ENCODE results near the gene MKX. TPM values are rescaled to one million over a fixed set of nuclear protein-coding genes. Genes with fewer than 3 reads are reported as not detected.

The MKX gene
- polyA plus RNA-seq, 4 donors = 0.25 to 0.31 (median 0.27) TPM; not detected in 1

GRCh38 chr10:27646604-27647175 lies 98.9 kb downstream of the MKX start:
- no peak overlapping the region for H3K4me3 ChIP-seq (ENCODE audit: low read depth in 1 of 3, low read length in 3 of 3)
- no peak for FAIRE-seq
- no peaks in the 10 kb centered on the region for H3K36me3 ChIP-seq (ENCODE audit: control insufficient read depth in 3 of 3, insufficient read depth in 2 of 3, low read depth in 1 of 3, low read length in 3 of 3)
- no peaks in the 10 kb centered on the region for H3K27me3 ChIP-seq (ENCODE audit: control insufficient read depth in 3 of 3, insufficient read depth in 3 of 3, low read length in 3 of 3)
- DNase-seq = no peak
- H3K27ac ChIP-seq (ENCODE audit: low read depth in 1 of 3, low read length in 2 of 3) = no peak overlapping the region
- H3K4me1 ChIP-seq (ENCODE audit: control insufficient read depth in 3 of 3, insufficient read depth in 2 of 3, low read depth in 1 of 3, low read length in 2 of 3) = no peaks in the 10 kb centered on the region
- 70% methylated on average over 4 of the region's 4 CpGs for WGBS, 3 donors
- H3K9me3 ChIP-seq (ENCODE audit: control insufficient read depth in 2 of 2, insufficient read depth in 1 of 2, low read depth in 1 of 2, low read length in 1 of 2) = no peaks in the 10 kb centered on the region

GRCh38 chr10:27646194-27646593 lies 99.4 kb downstream of the MKX start:
- Histone ChIP-seq H3K36me3 (ENCODE audit: control insufficient read depth in 3 of 3, insufficient read depth in 2 of 3, low read depth in 1 of 3, low read length in 3 of 3) (no peaks in the 10 kb centered on the region), H3K27ac (ENCODE audit: low read depth in 1 of 3, low read length in 2 of 3) (no peak overlapping the region), H3K9me3 (ENCODE audit: control insufficient read depth in 2 of 2, insufficient read depth in 1 of 2, low read depth in 1 of 2, low read length in 1 of 2) (no peaks in the 10 kb centered on the region), H3K4me1 (ENCODE audit: control insufficient read depth in 3 of 3, insufficient read depth in 2 of 3, low read depth in 1 of 3, low read length in 2 of 3) (no peaks in the 10 kb centered on the region), H3K4me3 (ENCODE audit: low read depth in 1 of 3, low read length in 3 of 3) (no peak overlapping the region), H3K27me3 (ENCODE audit: control insufficient read depth in 3 of 3, insufficient read depth in 3 of 3, low read length in 3 of 3) (no peaks in the 10 kb centered on the region)
- 86 to 87% (median 86%) methylated on average over 4 of the region's 4 CpGs for WGBS, 3 donors
- DNase-seq (no peak), FAIRE-seq (no peak)

GRCh38 chr10:27644307-27644939 lies 101.2 kb downstream of the MKX start:
- H3K27ac ChIP-seq (ENCODE audit: low read depth in 1 of 3, low read length in 2 of 3) = no peak overlapping the region
- DNase-seq (no peak), FAIRE-seq (no peak)
- WGBS, 3 donors = 76 to 91% (median 87%) methylated on average over 5 of the region's 5 CpGs
- H3K4me3 ChIP-seq (ENCODE audit: low read depth in 1 of 3, low read length in 3 of 3) = no peak overlapping the region
- no peaks in the 10 kb centered on the region for H3K27me3 ChIP-seq (ENCODE audit: control insufficient read depth in 3 of 3, insufficient read depth in 3 of 3, low read length in 3 of 3)
- no peaks in the 10 kb centered on the region for H3K9me3 ChIP-seq (ENCODE audit: control insufficient read depth in 2 of 2, insufficient read depth in 1 of 2, low read depth in 1 of 2, low read length in 1 of 2)
- no peaks in the 10 kb centered on the region for H3K36me3 ChIP-seq (ENCODE audit: control insufficient read depth in 3 of 3, insufficient read depth in 2 of 3, low read depth in 1 of 3, low read length in 3 of 3)
- no peaks in the 10 kb centered on the region for H3K4me1 ChIP-seq (ENCODE audit: control insufficient read depth in 3 of 3, insufficient read depth in 2 of 3, low read depth in 1 of 3, low read length in 2 of 3)

- H3K27me3 ChIP-seq (ENCODE audit: control insufficient read depth in 3 of 3, insufficient read depth in 3 of 3, low read length in 3 of 3) = no peaks in the 10 kb centered on the region
- DNase-seq = no peak
- no peaks in the 10 kb centered on the region for H3K36me3 ChIP-seq (ENCODE audit: control insufficient read depth in 3 of 3, insufficient read depth in 2 of 3, low read depth in 1 of 3, low read length in 3 of 3)
- no peak overlapping the region for H3K4me3 ChIP-seq (ENCODE audit: low read depth in 1 of 3, low read length in 3 of 3)
- no peak overlapping the region for H3K27ac ChIP-seq (ENCODE audit: low read depth in 1 of 3, low read length in 2 of 3)
- H3K9me3 ChIP-seq (ENCODE audit: control insufficient read depth in 2 of 2, insufficient read depth in 1 of 2, low read depth in 1 of 2, low read length in 1 of 2) = no peaks in the 10 kb centered on the region
- no peak for FAIRE-seq
- WGBS, 3 donors = 79 to 86% (median 84%) methylated on average over 2 of the region's 2 CpGs
- H3K4me1 ChIP-seq (ENCODE audit: control insufficient read depth in 3 of 3, insufficient read depth in 2 of 3, low read depth in 1 of 3, low read length in 2 of 3) = no peaks in the 10 kb centered on the region
Measured at GRCh38 chr10:27643301-27643700, 102.3 kb downstream of the MKX start.

GRCh38 chr10:27642023-27642589 lies 103.5 kb downstream of the MKX start:
- H3K27me3 ChIP-seq (ENCODE audit: control insufficient read depth in 3 of 3, insufficient read depth in 3 of 3, low read length in 3 of 3) = no peaks in the 10 kb centered on the region
- no peak overlapping the region for H3K27ac ChIP-seq (ENCODE audit: low read depth in 1 of 3, low read length in 2 of 3)
- H3K4me3 ChIP-seq (ENCODE audit: low read depth in 1 of 3, low read length in 3 of 3) = no peak overlapping the region
- WGBS, 3 donors = 89 to 97% (median 95%) methylated on average over 2 of the region's 2 CpGs
- DNase-seq = no peak
- H3K4me1 ChIP-seq (ENCODE audit: control insufficient read depth in 3 of 3, insufficient read depth in 2 of 3, low read depth in 1 of 3, low read length in 2 of 3) = no peaks in the 10 kb centered on the region
- H3K9me3 ChIP-seq (ENCODE audit: control insufficient read depth in 2 of 2, insufficient read depth in 1 of 2, low read depth in 1 of 2, low read length in 1 of 2) = no peaks in the 10 kb centered on the region
- no peaks in the 10 kb centered on the region for H3K36me3 ChIP-seq (ENCODE audit: control insufficient read depth in 3 of 3, insufficient read depth in 2 of 3, low read depth in 1 of 3, low read length in 3 of 3)
- FAIRE-seq = no peak

- no peaks in the 10 kb centered on the region for H3K27me3 ChIP-seq (ENCODE audit: control insufficient read depth in 3 of 3, insufficient read depth in 3 of 3, low read length in 3 of 3)
- peaks cover 0 to 11% of the 10 kb centered on the region in 2 donors for H3K9me3 ChIP-seq (ENCODE audit: control insufficient read depth in 2 of 2, insufficient read depth in 1 of 2, low read depth in 1 of 2, low read length in 1 of 2)
- H3K4me1 ChIP-seq (ENCODE audit: control insufficient read depth in 3 of 3, insufficient read depth in 2 of 3, low read depth in 1 of 3, low read length in 2 of 3) = no peaks in the 10 kb centered on the region
- WGBS, 3 donors = 75 to 85% (median 80%) methylated on average over 3 of the region's 3 CpGs
- no peak overlapping the region for H3K27ac ChIP-seq (ENCODE audit: low read depth in 1 of 3, low read length in 2 of 3)
- H3K4me3 ChIP-seq (ENCODE audit: low read depth in 1 of 3, low read length in 3 of 3) = no peak overlapping the region
- no peak for FAIRE-seq
- DNase-seq = no peak
- H3K36me3 ChIP-seq (ENCODE audit: control insufficient read depth in 3 of 3, insufficient read depth in 2 of 3, low read depth in 1 of 3, low read length in 3 of 3) = no peaks in the 10 kb centered on the region
Measured at GRCh38 chr10:27638071-27638750, 107.4 kb downstream of the MKX start.

GRCh38 chr10:27637601-27638000 lies 108.0 kb downstream of the MKX start:
- DNase-seq = no peak
- Histone ChIP-seq H3K27me3 (ENCODE audit: control insufficient read depth in 3 of 3, insufficient read depth in 3 of 3, low read length in 3 of 3) (no peaks in the 10 kb centered on the region), H3K36me3 (ENCODE audit: control insufficient read depth in 3 of 3, insufficient read depth in 2 of 3, low read depth in 1 of 3, low read length in 3 of 3) (no peaks in the 10 kb centered on the region), H3K9me3 (ENCODE audit: control insufficient read depth in 2 of 2, insufficient read depth in 1 of 2, low read depth in 1 of 2, low read length in 1 of 2) (peaks cover 0 to 11% of the 10 kb centered on the region in 2 donors), H3K4me3 (ENCODE audit: low read depth in 1 of 3, low read length in 3 of 3) (no peak overlapping the region), H3K4me1 (ENCODE audit: control insufficient read depth in 3 of 3, insufficient read depth in 2 of 3, low read depth in 1 of 3, low read length in 2 of 3) (no peaks in the 10 kb centered on the region), H3K27ac (ENCODE audit: low read depth in 1 of 3, low read length in 2 of 3) (no peak overlapping the region)
- FAIRE-seq = no peak
- 50 to 60% (median 58%) methylated on average over 2 of the region's 2 CpGs for WGBS, 3 donors

GRCh38 chr10:27636816-27637215 lies 108.8 kb downstream of the MKX start:
- WGBS, 3 donors = 94 to 99% (median 95%) methylated on average over 1 of the region's 1 CpG

More at GRCh38 chr10:27636816-27637215, 108.8 kb downstream of the MKX start:
- FAIRE-seq = no peak
- H3K36me3 ChIP-seq (ENCODE audit: control insufficient read depth in 3 of 3, insufficient read depth in 2 of 3, low read depth in 1 of 3, low read length in 3 of 3) = no peaks in the 10 kb centered on the region
- H3K4me3 ChIP-seq (ENCODE audit: low read depth in 1 of 3, low read length in 3 of 3) = no peak overlapping the region
- no peaks in the 10 kb centered on the region for H3K4me1 ChIP-seq (ENCODE audit: control insufficient read depth in 3 of 3, insufficient read depth in 2 of 3, low read depth in 1 of 3, low read length in 2 of 3)
- H3K27ac ChIP-seq (ENCODE audit: low read depth in 1 of 3, low read length in 2 of 3) = no peak overlapping the region
- H3K9me3 ChIP-seq (ENCODE audit: control insufficient read depth in 2 of 2, insufficient read depth in 1 of 2, low read depth in 1 of 2, low read length in 1 of 2) = peaks cover 0 to 11% of the 10 kb centered on the region in 2 donors
- DNase-seq = no peak
- no peaks in the 10 kb centered on the region for H3K27me3 ChIP-seq (ENCODE audit: control insufficient read depth in 3 of 3, insufficient read depth in 3 of 3, low read length in 3 of 3)
